Ascending aorta (tissue), 2 donors: Measurements from ENCODE around the gene BCAM. TPM values are rescaled to one million over a fixed set of nuclear protein-coding genes. Genes with fewer than 3 reads are reported as not detected.

Source experiments
- DNase-seq, 2 donors: peaks; one replicate each; pipeline ENCODE4 v3.0.0-alpha.2; 2019; ENCODE audit warnings: low spot score in 2 of 2
- H3K27ac ChIP-seq, 2 donors: fragments of 200-600 bp; sonication (generic); one replicate each; pipeline ENCODE4 v1.5.1; 2016 to 2017; ENCODE audit warnings: mild to moderate bottlenecking in 1 of 2
- H3K27me3 ChIP-seq: fragments of 200-600 bp; sonication (generic); one replicate; pipeline ENCODE4 v1.5.1; 2017
- H3K36me3 ChIP-seq, 2 donors: fragments of 200-600 bp; sonication (generic); one replicate each; pipeline ENCODE4 v1.5.1; 2016
- H3K4me1 ChIP-seq, 2 donors: fragments of 200-600 bp; sonication (generic); one replicate each; pipeline ENCODE4 v1.5.1; 2016 to 2017; ENCODE audit warnings: mild to moderate bottlenecking in 1 of 2
- H3K4me3 ChIP-seq, 2 donors: fragments of 200-600 bp; sonication (generic); one replicate each; pipeline ENCODE4 v1.5.1; 2016 to 2017; ENCODE audit warnings: mild to moderate bottlenecking in 1 of 2
- H3K9me3 ChIP-seq, 2 donors: fragments of 200-600 bp; sonication (generic); one replicate each; pipeline ENCODE4 v1.5.1; 2016
- CTCF ChIP-seq, 3 experiments: fragments of 200-600 bp in 2 of 3; fragments of 450-650 bp in 1 of 3; sonication (generic) in 2 of 3; IDR thresholded peaks; one replicate each; pipeline ENCODE4 v1.5.1; 2016 to 2019; ENCODE audit warnings: antibody characterized with exemption in 3 of 3, mild to moderate bottlenecking in 1 of 3, moderate library complexity in 1 of 3
- intact Hi-C: fragments of 100-400 bp; cut with DNase I; formaldehyde crosslinking; loops from one replicate; pipeline ENCODE4 v1.15.1; 2023
- total RNA-seq: library from RNA; depleted of rRNA; stranded (reverse); fragments of >200 nt; gene quantifications from one replicate; pipeline ENCODE4 v1.1.0, GENCODE V29; 2016

The BCAM gene
- total RNA-seq, 1 donor from 2014 or later: 832 TPM

- no peak for TF ChIP-seq CTCF (IDR thresholded peaks at IDR 0.05)
- no peak overlapping the region for H3K27ac ChIP-seq
- intact Hi-C loops: no loop called here
- H3K9me3 ChIP-seq: no peaks in the 10 kb centered on the region
- DNase-seq: no peak
- peaks cover 28 to 43% of the 10 kb centered on the region in 2 donors for H3K36me3 ChIP-seq
- no peaks in the 10 kb centered on the region for H3K4me1 ChIP-seq
- no peak overlapping the region for H3K4me3 ChIP-seq
- H3K27me3 ChIP-seq: no peaks in the 10 kb centered on the region
Measured at GRCh38 chr19:44866664-44867063, 57.8 kb downstream of the BCAM start.

- H3K27me3 ChIP-seq: no peaks in the 10 kb centered on the region
- no peaks in the 10 kb centered on the region for H3K9me3 ChIP-seq
- no peak overlapping the region for H3K4me3 ChIP-seq
- no peak for DNase-seq
- H3K27ac ChIP-seq: no peak overlapping the region
- no peaks in the 10 kb centered on the region for H3K4me1 ChIP-seq
- no peak for TF ChIP-seq CTCF (IDR thresholded peaks at IDR 0.05)
- intact Hi-C loops: no loop called here
- peaks cover 37 to 52% of the 10 kb centered on the region in 2 donors for H3K36me3 ChIP-seq
Measured at GRCh38 chr19:44867578-44867977, 58.7 kb downstream of the BCAM start.

- Histone ChIP-seq H3K4me3 (no peak overlapping the region), H3K27me3 (no peaks in the 10 kb centered on the region), H3K36me3 (peaks cover 56 to 65% of the 10 kb centered on the region in 2 donors), H3K4me1 (no peaks in the 10 kb centered on the region), H3K27ac (peak overlapping the region in 1 of 2 donors; percentile 45), H3K9me3 (no peaks in the 10 kb centered on the region)
- peak in 1 of 2 donors; percentile 81 for DNase-seq
- intact Hi-C loops: no loop called here
- no peak for TF ChIP-seq CTCF (IDR thresholded peaks at IDR 0.05)
Measured at GRCh38 chr19:44869733-44870470, 61.0 kb downstream of the BCAM start.

Other genes with a start within 250 kb of the BCAM start
- not detected for gene IGSF23, start 195.5 kb upstream of the BCAM start, total RNA-seq
- gene PVR, start 165.2 kb upstream of the BCAM start, total RNA-seq: 61.4 TPM
- gene CEACAM19, start 137.6 kb upstream of the BCAM start, total RNA-seq: 6.3 TPM
- gene CEACAM16, start 110.0 kb upstream of the BCAM start, total RNA-seq: not detected
- 66.2 TPM for gene BCL3, start 60.4 kb upstream of the BCAM start, total RNA-seq
- gene CBLC, start 31.2 kb upstream of the BCAM start, total RNA-seq: not detected
- gene NECTIN2, start 37.2 kb downstream of the BCAM start, total RNA-seq: 125 TPM
- gene TOMM40, start 82.2 kb downstream of the BCAM start, total RNA-seq: 25.5 TPM
- gene APOE, start 96.7 kb downstream of the BCAM start, total RNA-seq: 436 TPM
- gene APOC1, start 105.5 kb downstream of the BCAM start, total RNA-seq: 17.0 TPM
- not detected for gene APOC4, start 133.1 kb downstream of the BCAM start, total RNA-seq
- gene APOC2, start 136.9 kb downstream of the BCAM start, total RNA-seq: not detected
- 65.2 TPM for gene CLPTM1, start 146.3 kb downstream of the BCAM start, total RNA-seq
- gene RELB, start 192.4 kb downstream of the BCAM start, total RNA-seq: 8.7 TPM
- 103 TPM for gene CLASRP, start 229.9 kb downstream of the BCAM start, total RNA-seq